ENCODE measurements around the gene SAMD14.

The SAMD14 gene

GRCh38 chr17:50112694-50113093, 17.3 kb downstream of the SAMD14 start:
- DNase-seq (ENCODE audit: low read depth in 2 of 2), result no peak

GRCh38 chr17:50111673-50112655, 18.0 kb downstream of the SAMD14 start:
- DNase-seq (ENCODE audit: low read depth in 2 of 2), result no peak

DNA sequence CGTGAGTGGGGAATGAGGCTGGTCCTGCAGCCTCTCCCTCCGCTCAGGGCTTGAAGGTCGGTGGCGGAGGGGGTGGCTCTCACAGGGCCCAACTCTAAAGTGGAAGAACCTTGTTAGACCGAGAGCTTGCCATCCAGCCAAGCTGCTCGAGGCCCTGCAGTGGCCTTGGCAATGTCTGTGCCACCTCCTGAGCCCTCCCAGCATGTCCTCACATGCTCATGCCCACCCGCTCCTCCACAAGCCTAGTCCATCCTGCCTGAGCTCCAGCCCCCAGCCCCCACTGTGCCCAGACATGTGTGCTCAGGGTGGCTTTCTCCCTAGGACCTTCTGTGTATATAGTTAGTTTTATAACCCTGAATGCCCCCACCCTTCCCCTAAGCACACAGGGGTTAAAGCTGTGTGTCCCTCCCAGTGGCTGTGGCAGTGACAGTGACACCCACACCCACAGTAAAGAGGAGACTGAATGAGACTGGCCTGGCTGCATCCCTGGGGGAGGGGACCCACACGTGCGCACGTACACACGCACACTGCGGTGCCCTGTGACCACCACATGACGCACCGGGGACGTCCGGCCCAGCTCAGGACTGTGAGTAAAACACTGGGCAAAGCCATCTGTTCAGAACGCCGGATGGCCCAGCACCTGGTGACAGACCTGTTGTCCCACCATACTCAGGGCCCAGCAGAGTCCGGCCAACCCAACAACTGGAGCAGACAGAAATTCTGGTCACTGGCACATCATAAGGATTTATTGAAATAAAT, 19.2 kb downstream of the SAMD14 start:
- no peak for DNase-seq (ENCODE audit: low read depth in 2 of 2)

DNA sequence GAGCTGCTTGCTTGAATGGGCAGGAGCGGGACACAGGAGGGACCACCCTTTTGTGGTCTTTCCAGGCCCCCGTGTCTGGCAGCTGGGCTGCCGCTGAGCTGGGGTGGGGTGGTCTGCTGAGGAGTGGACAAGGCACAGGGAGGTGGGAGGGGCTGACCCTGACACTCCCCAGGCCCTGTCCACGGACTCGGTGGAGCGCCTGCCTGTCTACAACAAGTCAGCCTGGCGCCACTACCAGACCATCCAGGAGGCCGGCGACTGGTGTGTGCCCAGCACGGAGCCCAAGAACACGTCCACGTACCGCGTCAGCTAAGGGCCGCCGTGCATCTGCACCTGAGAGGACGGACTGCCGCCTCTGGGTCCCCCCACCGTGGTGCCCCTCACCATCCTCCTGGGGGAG, 20.2 kb downstream of the SAMD14 start:
- no peak for DNase-seq (ENCODE audit: low read depth in 2 of 2)

GRCh38 chr17:50109207-50109606, 20.8 kb downstream of the SAMD14 start:
- no peak for DNase-seq (ENCODE audit: low read depth in 2 of 2)

- DNase-seq (ENCODE audit: low read depth in 2 of 2), result no peak
Observed at GRCh38 chr17:50108556-50108955, 21.4 kb downstream of the SAMD14 start.

- DNase-seq (ENCODE audit: low read depth in 2 of 2), result no peak
Observed at GRCh38 chr17:50107790-50108414, 22.1 kb downstream of the SAMD14 start.

DNA sequence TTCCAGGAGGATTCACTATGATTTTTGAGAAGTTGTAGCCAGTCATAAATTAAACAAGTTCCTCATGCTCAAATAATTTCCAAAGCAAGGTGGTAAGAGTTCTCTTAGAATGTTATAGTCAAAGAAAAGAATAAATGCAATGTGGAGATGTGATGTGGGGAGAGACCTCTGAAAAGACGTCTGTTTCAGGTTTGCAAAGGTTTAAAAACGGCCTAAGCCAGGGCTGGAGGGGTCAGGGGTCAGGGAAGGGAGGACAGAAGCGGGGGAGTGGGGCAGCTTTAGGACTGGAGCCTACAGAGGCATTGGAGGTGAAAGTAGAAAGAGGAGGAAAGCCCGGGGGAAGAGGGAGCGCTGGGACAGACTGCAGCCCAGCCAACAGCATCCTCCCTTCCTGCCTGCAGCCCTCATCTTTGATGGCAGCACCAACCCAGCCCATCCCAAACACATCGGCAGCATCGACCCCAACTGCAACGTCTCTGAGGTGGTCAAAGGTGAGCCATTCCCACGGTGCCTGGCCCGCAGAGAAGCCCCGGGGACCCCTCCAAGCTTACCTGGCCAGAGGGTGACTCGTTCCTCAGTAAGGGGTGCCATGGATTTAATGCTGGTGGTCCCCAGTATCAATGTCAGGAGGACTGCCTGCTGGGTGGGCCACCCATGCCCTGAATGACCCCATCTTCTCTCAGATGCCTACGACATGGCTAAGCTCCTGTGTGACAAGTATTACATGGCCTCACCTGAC, 23.4 kb downstream of the SAMD14 start:
- DNase-seq (ENCODE audit: low read depth in 2 of 2), result no peak

- no peak for DNase-seq (ENCODE audit: low read depth in 2 of 2)
Observed at GRCh38 chr17:50105811-50106210, 24.1 kb downstream of the SAMD14 start.

- DNase-seq (ENCODE audit: low read depth in 2 of 2), result no peak
Observed at GRCh38 chr17:50103941-50104340, 26.0 kb downstream of the SAMD14 start.

DNA sequence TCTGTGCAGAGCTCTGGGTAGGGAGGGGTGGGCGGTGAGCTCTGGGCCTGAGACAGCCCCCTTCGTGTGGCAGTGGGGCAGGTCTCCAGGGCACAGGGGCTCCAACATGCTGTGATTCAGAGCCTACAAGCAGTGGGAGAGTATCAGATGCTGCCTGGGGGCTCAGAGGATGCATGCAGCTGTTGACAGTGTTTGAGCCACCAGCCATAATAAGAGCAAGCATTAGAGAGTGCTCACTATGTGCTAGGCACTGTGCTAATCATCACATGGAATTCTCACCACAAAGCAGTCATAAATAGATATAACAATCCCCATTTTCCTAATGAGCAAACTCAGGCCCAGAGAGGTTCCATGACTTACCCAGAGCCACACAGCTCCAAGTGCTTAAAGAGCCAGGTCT, 26.7 kb downstream of the SAMD14 start:
- no peak for DNase-seq (ENCODE audit: low read depth in 2 of 2)

DNA sequence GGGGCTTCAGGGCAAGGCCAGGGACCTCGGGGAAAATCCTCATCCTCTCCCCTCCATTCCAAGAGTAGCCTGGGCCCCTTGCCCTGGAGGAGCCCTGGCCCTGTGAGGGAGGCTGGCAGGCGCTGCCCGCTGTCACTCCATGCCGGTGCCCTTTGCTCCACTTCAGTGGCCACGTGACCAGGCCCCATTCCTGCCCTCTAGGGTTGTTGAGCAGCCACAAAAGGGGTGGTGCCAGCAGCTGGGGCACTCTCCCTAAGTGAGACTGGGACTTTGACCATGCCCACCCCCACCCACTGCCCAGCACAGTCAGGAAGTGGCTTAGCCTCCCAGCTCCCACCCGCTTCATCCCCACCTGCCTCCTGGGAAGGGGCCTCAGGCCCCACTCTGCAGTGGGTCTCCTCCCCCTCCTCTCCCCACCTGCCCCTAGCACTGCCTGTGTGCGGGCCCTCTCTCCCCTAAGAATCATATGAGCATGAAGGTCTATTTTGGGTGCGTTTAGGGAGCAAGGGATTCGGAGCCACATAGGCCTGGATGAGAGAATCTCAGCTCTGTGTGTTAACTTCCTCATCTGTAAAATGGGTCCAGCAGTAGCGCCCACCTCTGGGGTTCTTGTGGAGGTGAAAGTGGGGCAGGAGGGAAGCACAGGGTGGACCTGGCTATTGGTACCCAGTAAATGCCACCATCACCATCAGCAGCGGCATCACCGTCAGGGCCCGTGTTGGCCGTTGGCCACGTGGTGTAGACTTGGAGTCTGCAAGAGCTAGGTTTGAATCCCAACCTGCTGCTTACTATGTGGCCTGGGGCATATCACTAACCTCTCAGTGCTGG, 27.6 kb downstream of the SAMD14 start:
- DNase-seq (ENCODE audit: low read depth in 2 of 2), result no peak

DNA sequence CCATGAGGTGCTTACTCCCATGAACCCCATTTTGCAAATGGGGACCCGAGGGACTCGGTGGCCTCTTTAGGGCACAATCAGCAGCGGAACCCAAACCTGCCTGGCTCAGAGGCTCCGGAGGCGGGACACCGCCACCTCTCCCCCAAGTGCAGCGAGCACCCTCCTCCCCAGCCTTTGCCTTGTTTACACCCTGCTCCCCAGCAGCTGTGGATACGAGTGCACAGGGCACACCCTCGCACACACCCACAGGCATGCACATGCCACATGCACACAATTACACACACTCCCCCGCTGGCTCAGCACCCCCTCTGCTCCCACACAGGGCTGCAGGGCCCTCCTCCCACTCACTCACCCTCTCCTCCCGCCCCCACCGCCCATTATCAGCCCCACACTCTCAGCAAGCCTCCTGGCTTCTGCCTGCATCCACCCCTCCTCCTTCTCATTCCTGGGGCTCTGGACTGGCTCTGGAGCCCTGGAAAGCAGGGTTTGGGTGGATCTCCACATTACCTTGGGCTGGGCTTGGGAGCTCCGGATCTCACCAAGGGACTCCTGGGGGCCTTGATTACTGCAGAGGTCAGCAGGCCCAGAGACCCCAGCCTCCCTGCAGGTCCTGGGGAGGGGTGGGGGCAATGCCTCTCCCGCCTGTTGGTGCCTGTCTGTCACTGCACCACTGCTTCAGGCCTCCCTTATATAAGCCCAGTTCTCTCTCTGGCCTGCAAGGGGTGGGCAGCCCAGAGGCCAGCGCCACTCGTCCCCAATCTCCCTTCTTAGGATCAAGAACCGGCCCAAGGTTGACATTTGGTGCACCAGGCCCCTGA, 28.4 kb downstream of the SAMD14 start:
- no peak for DNase-seq (ENCODE audit: low read depth in 2 of 2)

DNA sequence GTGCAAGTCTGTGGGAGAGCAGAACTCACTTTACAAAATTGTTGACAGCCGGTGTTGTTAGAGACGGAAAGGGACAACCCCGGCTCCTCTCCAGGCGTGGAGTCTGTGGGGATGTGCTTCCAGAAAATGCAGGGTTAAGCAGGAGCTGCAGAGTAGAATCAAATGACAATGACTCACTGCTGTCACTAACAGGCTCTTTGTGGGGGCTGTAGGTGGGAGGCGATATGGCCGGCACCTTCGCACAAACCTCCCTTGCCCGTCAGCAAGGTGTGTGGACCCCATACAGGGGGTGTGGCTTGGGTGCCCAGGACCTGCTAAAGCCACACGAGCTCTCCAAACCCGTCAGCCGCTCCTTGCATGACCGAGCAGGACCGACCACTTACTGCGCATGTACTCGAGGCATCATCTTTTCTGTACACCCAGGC, 29.0 kb downstream of the SAMD14 start:
- DNase-seq (ENCODE audit: low read depth in 2 of 2), result no peak

- DNase-seq (ENCODE audit: low read depth in 2 of 2), result no peak
Observed at GRCh38 chr17:50100480-50100883, 29.5 kb downstream of the SAMD14 start.

DNA sequence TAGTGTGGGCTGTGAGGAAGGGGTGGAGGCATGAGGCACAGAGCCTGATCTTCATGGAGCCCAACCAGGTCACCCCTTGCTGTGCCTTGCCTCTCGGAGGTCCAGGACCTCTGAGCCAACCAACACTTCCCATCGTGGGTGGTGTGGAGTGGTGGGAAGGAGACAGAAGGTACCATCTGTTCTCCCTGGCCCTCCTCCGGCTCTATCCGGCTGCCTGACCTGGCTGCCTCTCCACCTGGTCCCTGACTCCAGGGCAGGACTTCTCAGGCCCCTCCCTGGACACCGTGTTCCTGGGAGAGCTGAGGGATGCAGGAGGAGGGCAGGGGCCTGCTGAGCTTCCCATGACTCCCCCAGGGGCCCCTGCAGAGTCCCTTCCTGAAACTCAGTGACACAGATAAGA, 31.0 kb downstream of the SAMD14 start:
- no peak for DNase-seq (ENCODE audit: low read depth in 2 of 2)

DNA sequence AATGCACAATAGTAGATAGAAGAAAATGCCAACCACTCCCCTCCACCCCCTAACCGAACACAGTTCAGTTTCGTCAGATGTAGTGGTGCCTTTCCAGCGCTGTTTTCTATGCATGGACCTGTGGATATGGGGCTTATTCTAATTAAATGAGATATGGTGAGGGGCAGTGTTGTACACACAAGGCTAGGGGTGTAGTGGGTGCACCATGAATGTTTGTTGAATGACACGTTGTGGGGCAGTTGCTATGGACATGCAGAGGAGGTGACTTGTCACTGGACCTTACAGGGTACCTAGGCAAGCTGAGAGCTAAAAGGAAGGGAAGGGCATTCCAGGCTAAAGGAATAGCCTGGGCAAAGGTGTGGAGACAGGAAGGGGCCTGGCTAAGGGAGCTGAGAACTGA, 31.4 kb downstream of the SAMD14 start:
- DNase-seq (ENCODE audit: low read depth in 2 of 2), result no peak

DNA sequence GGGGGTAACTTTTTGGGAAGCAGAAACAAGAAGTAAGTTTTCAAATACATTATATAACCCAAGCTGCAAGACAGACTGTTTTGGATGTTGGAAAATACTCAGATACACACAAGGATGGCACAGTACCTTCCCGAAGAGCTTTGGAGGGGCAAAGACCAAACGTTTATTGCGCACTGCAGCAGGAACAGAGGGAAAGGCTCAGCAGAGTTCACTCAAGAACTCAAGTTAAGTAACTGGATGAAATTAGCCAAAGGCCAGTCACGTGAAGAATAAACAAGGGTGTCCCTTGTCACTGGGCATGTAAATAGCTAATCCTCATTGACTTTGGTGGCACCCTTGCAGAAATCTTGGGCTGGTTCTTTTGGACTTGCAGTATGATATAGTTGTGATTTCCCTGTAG, 32.0 kb downstream of the SAMD14 start:
- DNase-seq (ENCODE audit: low read depth in 2 of 2), result no peak

- no peak for DNase-seq (ENCODE audit: low read depth in 2 of 2)
Observed at GRCh38 chr17:50097455-50097854, 32.5 kb downstream of the SAMD14 start.

GRCh38 chr17:50096758-50097157, 33.2 kb downstream of the SAMD14 start:
- no peak for DNase-seq (ENCODE audit: low read depth in 2 of 2)
